ENCODE results near the gene ZNF574.

ZNF574 gene

GRCh38 chr19:42111811-42112210 is 35.8 kb downstream of the ZNF574 start:
- peak; percentile 41 for DNase-seq (ENCODE audit: low spot score)
- no peak for TF ChIP-seq CTCF (conservative IDR thresholded peaks at IDR 0.05; ENCODE audit: low read depth)
- CTCF ChIA-PET = interaction anchor here (0.6 to 0.8 kb wide), 2 partner anchors 16 to 65 kb away, joined by 5 read pairs; no protein-coding TSS in a partner anchor
- POLR2A ChIA-PET (ENCODE audit: low non-redundant PET) = no interaction called here
- peak overlapping the region; percentile 93 for H3K27ac ChIP-seq

GRCh38 chr19:42113641-42114348 is 37.8 kb downstream of the ZNF574 start:
- H3K27ac ChIP-seq = peak overlapping the region; percentile 93
- POLR2A ChIA-PET (ENCODE audit: low non-redundant PET) = interaction anchor here (0.5 to 0.7 kb wide), 2 partner anchors 170 to 1289 kb away, joined by 3 read pairs; no protein-coding TSS in a partner anchor
- TF ChIP-seq CTCF (conservative IDR thresholded peaks at IDR 0.05; ENCODE audit: low read depth) = no peak; the same call in 1 of the 2 replicates
- peak; percentile 93 for DNase-seq (ENCODE audit: low spot score)
- CTCF ChIA-PET = interaction anchor here (0.6 to 1.1 kb wide), 6 partner anchors 8 to 415 kb away, joined by 3 to 6 read pairs (median 4); partner anchors contain the start of gene POU2F2

GRCh38 chr19:42114412-42114811 is 38.4 kb downstream of the ZNF574 start:
- peak overlapping the region; percentile 93 for H3K27ac ChIP-seq
- ChIA-PET CTCF (interaction anchor here (1.1 kb wide), 3 partner anchors 10 to 62 kb away, joined by 3 to 5 read pairs (median 5); partner anchors contain the start of gene POU2F2), POLR2A (ENCODE audit: low non-redundant PET) (interaction anchor here (0.6 kb wide), 1 partner anchor 62 kb away, joined by 3 read pairs; no protein-coding TSS in a partner anchor)
- no peak for TF ChIP-seq CTCF (conservative IDR thresholded peaks at IDR 0.05; ENCODE audit: low read depth)
- DNase-seq (ENCODE audit: low spot score) = no peak

- POLR2A ChIA-PET (ENCODE audit: low non-redundant PET) = interaction anchor here (0.6 kb wide), 2 partner anchors 12 to 101 kb away, joined by 4 to 10 read pairs; no protein-coding TSS in a partner anchor
- H3K27ac ChIP-seq = peak overlapping the region; percentile 93
- DNase-seq (ENCODE audit: low spot score) = no peak
- CTCF ChIA-PET = no interaction called here
- no peak for TF ChIP-seq CTCF (conservative IDR thresholded peaks at IDR 0.05; ENCODE audit: low read depth)
These were observed 39.3 kb downstream of the ZNF574 start for GRCh38 chr19:42115219-42115618.

GRCh38 chr19:42115705-42116104 is 39.7 kb downstream of the ZNF574 start:
- DNase-seq (ENCODE audit: low spot score) = no peak
- H3K27ac ChIP-seq = peak overlapping the region; percentile 93; the same call in 1 of the 2 replicates
- ChIA-PET POLR2A (ENCODE audit: low non-redundant PET) (interaction anchor here (0.6 kb wide), 1 partner anchor 101 kb away, joined by 4 read pairs; no protein-coding TSS in a partner anchor), CTCF (no interaction called here)
- no peak for TF ChIP-seq CTCF (conservative IDR thresholded peaks at IDR 0.05; ENCODE audit: low read depth)

- no peak for TF ChIP-seq CTCF (conservative IDR thresholded peaks at IDR 0.05; ENCODE audit: low read depth)
- H3K27ac ChIP-seq = peak overlapping the region; percentile 9; the same call in 1 of the 2 replicates
- DNase-seq (ENCODE audit: low spot score) = no peak
- ChIA-PET POLR2A (ENCODE audit: low non-redundant PET) (no interaction called here), CTCF (interaction anchor here (0.7 kb wide), 1 partner anchor 19 kb away, joined by 4 read pairs; no protein-coding TSS in a partner anchor)
These were observed 40.5 kb downstream of the ZNF574 start for GRCh38 chr19:42116308-42117075.
